Renal cortex interstitium (tissue), 11 donors: ENCODE results near the gene PDP2. TPM values are rescaled to one million over a fixed set of nuclear protein-coding genes. Genes with fewer than 3 reads are reported as not detected.
A peak's percentile ranks its signal among the peaks of the same experiment; 100 is the strongest.

ENCODE experiments used
- DNase-seq, 11 donors: peaks; one replicate each; pipeline ENCODE4 v3.0.0-alpha.2; 2013; ENCODE audit warnings: low read depth in 9 of 11, low spot score in 4 of 11; ENCODE audit errors: extremely low read depth in 1 of 11
- polyA plus RNA-seq, 3 donors: library from polyadenylated mRNA; unstranded; fragments of 120-200 nt; gene quantifications; one replicate each; pipeline ENCODE4 v1.2.1, GENCODE V29; 2013; ENCODE audit not compliant: insufficient read length in 3 of 3

Gene PDP2
- polyA plus RNA-seq, 3 donors, result 12.2 to 17.0 (median 13.2) TPM

- DNase-seq, result no peak
Observed at GRCh38 chr16:66911112-66911511, 30.8 kb downstream of the PDP2 start.

- DNase-seq, result no peak
Observed at GRCh38 chr16:66911801-66912200, 31.5 kb downstream of the PDP2 start.

GRCh38 chr16:66913081-66913480, 32.8 kb downstream of the PDP2 start:
- no peak for DNase-seq

GRCh38 chr16:66913711-66914110, 33.4 kb downstream of the PDP2 start:
- no peak for DNase-seq

- DNase-seq, result no peak
Observed at GRCh38 chr16:66914541-66914940, 34.2 kb downstream of the PDP2 start.

- no peak for DNase-seq
Observed at GRCh38 chr16:66915041-66915440, 34.7 kb downstream of the PDP2 start.

GRCh38 chr16:66916518-66916917, 36.2 kb downstream of the PDP2 start:
- DNase-seq, result no peak

GRCh38 chr16:66917741-66918140, 37.4 kb downstream of the PDP2 start:
- no peak for DNase-seq

- no peak for DNase-seq
Observed at GRCh38 chr16:66918355-66918754, 38.0 kb downstream of the PDP2 start.

- peak in 6 of 11 donors; percentile 60 to 83 (median 64) for DNase-seq
Observed at GRCh38 chr16:66918803-66919568, 38.7 kb downstream of the PDP2 start, which contains the start of gene CDH16. TSS of gene CDH16 (minus strand) at chr16:66918885. CDS start at chr16:66918065, 820 bp downstream.

- no peak for DNase-seq
Observed at GRCh38 chr16:66919569-66920298, 39.4 kb downstream of the PDP2 start.

GRCh38 chr16:66920299-66920590, 39.9 kb downstream of the PDP2 start:
- no peak for DNase-seq

GRCh38 chr16:66920924-66921680, 40.8 kb downstream of the PDP2 start:
- DNase-seq, result no peak

- no peak for DNase-seq
Observed at GRCh38 chr16:66921729-66922450, 41.6 kb downstream of the PDP2 start.

GRCh38 chr16:66923247-66923731, 43.0 kb downstream of the PDP2 start:
- DNase-seq, result no peak

GRCh38 chr16:66923866-66924265, 43.6 kb downstream of the PDP2 start:
- no peak for DNase-seq

- no peak for DNase-seq
Observed at GRCh38 chr16:66924527-66925321, 44.4 kb downstream of the PDP2 start.

GRCh38 chr16:66925322-66925840, 45.1 kb downstream of the PDP2 start, which contains the start of gene RRAD:
TSS of gene RRAD (minus strand) at chr16:66925535. CDS start at chr16:66925179, 356 bp downstream.
- no peak for DNase-seq
